Measurements from ENCODE around the gene NRXN2.

Gene NRXN2

GRCh38 chr11:64694821-64695365 is 28.1 kb downstream of the NRXN2 start:
- peak; percentile 79 for DNase-seq

DNA sequence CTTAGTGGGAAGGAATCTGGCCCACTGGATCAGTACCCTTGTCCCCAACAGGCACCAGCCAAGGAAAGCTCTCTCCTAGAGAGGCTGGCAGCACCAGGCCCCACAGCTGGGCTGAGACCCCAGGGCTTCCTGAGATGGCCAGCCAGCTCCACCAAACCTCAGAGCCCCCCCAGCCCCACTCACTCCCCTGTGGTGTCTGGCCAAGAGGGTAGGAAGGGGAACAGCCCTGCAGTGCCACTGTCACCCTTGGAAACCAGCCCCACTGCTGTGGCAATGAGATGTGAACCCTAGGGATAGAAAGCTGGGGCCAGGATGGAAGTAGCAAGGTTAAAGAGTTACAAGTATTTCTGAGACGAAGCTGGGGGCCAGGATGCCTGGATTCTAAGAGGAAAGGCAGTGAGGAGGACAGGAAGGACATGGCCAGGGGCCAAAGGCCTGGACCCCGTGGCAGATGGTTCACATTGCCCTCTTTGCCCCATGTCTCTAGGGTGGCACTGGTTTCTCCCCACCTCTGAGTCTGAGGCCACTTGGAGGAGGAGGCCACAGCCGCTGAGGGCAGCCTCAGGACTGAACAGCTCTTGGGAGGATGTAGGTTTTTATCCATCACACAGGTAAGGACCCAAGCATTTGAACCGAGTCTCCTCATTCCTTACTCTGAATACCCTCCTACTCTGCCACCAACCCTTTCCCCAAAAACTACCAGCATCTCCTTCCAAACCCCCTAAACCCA is 28.8 kb downstream of the NRXN2 start:
- no peak for DNase-seq

DNA sequence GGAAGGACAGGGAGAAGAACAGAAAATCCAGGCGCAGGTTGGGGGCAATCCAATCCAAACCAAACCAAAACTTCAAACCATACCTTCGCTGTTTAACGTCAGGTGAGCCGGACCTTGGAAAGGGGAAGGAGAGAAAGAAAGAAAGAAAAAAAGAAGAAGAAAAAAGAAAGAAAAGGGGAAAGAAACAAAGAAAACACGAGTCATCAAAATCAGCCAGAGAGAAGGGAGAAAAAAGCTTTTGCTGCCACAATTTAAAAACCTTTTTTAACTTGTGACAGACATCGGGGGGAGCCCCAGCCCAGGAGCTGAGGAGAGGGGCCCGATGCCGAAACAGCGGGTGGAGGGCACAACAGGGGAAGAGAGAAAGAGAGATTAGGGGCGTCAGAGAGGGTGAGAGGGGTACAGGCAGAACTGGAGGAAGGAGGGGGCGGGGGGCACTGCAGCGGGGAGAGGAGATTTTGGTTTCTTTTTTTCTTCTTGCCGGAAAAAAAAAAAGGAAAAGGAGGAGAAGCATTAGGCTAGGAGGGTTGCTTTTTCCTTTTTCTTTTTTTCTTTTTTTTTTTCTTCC is 30.1 kb downstream of the NRXN2 start:
- no peak for DNase-seq

DNA sequence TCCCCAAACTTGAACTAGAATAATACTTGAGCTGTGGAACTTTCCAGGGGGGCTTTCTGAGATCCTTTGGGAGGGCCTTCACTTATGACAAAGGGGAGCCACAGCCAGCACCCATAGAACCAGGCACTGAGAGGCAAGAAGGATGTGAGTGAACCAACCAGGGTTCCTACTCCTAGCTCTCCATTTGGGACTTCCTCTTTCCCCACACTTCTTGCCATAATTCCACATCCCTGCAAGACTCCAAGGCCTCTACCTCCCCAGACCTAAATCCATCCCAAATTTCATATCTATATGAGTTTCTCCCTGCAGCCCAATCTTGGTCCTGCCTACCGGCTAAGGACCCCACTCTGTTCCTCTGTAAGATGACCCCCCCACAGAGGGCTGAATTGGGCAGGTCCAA is 31.5 kb downstream of the NRXN2 start:
- DNase-seq, result no peak

- DNase-seq, result no peak
These were observed 32.8 kb downstream of the NRXN2 start for GRCh38 chr11:64690235-64690634.

GRCh38 chr11:64688534-64688982 is 34.4 kb downstream of the NRXN2 start:
- DNase-seq, result peak; percentile 91

- DNase-seq, result no peak
These were observed 35.1 kb downstream of the NRXN2 start for GRCh38 chr11:64687643-64688533.

- DNase-seq, result peak; percentile 7
These were observed 35.8 kb downstream of the NRXN2 start for GRCh38 chr11:64687204-64687603.

DNA sequence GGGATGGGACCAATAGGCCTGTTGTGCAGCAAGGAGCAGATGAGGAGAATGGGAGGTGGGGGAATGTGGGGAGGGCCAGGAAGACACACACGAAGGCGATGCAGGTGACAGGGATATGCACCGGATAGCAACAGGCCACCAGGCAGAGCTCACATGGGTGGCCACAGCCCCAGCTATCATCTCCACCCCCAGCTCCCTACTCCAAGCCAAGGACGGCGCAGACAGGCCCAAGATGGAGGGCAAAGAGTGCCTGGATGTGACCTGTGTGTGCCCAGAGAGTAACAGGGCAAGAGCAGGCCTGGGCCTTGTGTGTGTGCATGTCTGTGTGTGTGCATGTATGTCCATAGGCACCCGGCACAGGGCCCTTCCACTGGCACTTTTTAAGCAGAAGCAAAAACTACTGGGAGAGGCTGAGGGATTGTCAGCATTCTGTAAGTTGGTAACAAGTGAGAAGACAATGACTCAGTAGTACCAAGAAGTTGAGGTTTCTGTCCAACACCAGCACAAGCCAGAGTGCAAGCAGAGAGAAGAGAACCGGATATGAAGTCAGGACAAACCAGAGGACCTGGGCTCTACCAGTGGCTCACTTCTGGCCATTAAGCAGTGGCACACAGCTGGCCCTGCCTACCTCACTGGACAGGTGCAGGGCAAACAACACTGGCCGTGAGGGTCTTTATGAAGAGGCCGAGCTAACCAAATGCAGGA is 36.4 kb downstream of the NRXN2 start:
- no peak for DNase-seq

DNA sequence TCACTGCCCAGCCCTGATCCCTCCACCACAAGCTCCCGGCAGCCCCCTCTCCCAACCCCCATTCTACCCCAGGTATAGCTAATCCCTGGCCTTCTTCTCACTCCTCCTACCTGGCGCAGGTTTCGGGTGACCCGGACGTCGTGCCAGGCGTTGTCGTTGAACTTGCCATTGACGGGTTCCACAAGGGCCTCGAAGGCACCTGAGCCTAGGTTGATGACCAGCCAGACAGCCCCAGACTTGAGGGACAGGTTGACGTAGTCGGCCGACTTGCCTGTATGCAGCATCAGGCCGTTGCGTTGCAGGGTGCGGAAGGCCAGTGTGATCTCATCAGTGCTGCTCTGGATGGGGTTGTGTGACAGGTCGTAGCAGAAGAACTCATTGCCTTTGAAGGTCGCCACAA is 37.5 kb downstream of the NRXN2 start:
- no peak for DNase-seq

- no peak for DNase-seq
These were observed 38.6 kb downstream of the NRXN2 start for GRCh38 chr11:64684357-64684756.

DNA sequence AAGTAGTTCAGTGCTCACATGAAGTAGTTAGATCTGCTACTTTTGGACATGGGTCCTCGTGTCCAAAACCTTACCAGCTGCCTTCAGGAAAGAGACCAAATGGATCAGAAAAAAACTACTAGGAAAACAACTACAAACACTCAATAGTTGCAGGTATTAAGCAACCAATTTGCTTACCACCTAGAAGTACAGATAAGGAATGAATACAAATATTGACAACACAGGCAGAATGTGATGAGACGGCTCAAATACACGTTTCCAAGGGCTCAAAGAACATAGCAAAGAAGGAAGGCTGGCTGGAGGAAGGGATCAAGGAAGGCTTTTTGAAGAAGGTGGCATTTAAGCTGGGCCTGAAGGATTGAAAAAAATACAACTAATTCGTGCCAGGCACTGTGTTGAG is 41.8 kb downstream of the NRXN2 start:
- no peak for DNase-seq

DNA sequence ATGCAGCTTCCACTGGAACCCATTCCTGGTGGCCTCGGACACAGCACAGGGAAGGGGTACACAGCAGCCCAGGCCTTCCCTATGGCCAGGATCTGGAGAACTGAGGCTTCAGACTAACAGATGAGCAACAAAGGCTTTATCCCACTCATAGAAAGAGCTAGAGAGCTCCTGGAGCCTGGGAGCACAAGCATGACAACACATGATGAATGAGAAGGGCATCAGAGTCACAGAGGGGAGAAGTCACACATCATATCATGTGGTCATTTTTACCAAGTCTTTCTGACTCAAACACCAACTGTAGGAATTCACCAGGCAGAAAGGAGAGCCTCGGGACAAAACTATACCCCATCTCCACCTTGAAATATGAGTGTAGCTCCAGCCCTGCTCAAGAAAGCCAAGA is 43.2 kb downstream of the NRXN2 start:
- no peak for DNase-seq

DNA sequence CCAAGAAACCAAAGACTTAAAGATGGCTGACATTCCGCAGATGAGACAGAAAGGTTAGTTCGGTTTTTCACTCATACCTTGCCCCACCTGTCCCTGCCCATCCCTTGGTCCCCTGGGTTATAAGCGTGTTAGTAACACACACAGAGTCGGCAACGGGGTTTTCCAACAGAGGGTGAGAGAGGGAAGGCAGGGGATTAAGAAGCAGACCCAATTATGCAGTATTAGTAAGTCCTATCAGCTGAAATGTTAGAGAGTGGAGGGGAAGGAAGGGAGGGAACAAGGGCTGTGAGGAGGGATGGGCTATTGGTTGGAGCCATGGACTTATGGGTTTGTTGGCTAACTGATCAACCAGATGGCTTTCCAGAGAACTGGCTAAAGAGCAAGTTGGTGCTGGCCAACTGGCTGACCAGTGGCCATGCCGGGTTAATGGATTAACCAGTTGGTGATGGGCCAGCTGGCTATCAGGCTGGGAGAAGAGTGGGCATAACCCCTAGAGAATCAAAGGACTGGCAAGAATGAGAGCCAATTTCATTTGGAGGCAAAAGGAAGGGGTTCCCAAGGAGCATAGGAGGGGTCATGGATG is 45.5 kb downstream of the NRXN2 start:
- DNase-seq, result no peak

DNA sequence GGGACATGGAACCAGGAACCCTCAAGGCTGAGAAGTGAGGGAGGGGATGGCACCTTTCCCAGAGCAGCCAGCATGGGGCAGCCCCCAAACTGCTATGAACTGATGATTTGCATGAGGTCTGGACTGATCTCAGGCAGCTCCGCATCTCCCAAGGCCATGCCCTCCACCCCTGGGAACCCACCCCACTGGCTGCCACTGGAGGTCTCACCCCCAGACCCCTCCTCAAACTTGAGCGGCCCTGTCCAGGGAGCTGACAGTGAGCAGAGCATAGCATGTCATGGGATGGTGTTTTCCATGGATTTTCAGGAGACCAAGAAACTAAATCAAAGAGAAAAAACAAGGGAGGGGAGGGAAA is 46.8 kb downstream of the NRXN2 start:
- DNase-seq, result no peak

GRCh38 chr11:64675450-64676260 is 47.3 kb downstream of the NRXN2 start:
- peak; percentile 77 for DNase-seq

DNA sequence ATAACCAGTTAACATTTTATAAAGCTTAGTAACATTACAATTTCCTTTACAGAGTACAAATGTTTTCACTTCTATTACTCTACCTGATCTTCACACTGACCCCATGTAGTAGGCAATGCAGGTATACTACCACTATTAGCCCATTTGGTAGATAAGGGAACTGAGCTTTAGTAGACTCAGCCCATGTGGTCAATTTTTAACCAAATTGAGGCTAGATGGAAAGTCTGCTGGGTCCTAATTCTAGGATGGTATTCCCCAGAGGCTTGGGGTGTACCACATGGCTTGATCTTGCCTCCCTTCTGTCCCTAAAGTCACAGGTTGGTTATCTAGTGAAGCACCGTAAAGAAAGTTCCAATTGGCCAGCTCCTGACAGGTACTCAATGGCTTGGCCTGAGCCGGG is 48.2 kb downstream of the NRXN2 start:
- DNase-seq, result no peak

- no peak for DNase-seq
These were observed 49.7 kb downstream of the NRXN2 start for GRCh38 chr11:64673279-64673678.

DNA sequence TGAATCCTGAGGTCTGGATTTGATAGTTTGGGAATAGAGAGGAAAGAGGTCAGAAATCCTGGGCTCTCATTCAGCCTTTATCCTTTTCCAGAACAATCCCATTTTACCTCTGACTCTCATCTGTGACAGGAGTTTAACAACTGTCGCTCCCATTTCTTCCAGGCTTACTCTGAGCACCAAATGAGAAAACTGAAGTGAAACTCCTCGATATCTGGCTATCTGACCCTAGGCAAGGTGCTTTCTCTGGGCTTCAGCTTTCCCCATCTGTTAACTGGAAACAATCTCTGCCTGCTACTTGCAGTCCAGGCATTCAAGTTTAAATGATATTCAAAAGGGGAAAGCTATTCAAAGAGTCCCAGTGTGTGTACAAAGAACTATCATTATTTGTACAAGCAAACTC is 50.1 kb downstream of the NRXN2 start:
- DNase-seq, result no peak

GRCh38 chr11:64670975-64671374 is 52.0 kb downstream of the NRXN2 start:
- no peak for DNase-seq

DNA sequence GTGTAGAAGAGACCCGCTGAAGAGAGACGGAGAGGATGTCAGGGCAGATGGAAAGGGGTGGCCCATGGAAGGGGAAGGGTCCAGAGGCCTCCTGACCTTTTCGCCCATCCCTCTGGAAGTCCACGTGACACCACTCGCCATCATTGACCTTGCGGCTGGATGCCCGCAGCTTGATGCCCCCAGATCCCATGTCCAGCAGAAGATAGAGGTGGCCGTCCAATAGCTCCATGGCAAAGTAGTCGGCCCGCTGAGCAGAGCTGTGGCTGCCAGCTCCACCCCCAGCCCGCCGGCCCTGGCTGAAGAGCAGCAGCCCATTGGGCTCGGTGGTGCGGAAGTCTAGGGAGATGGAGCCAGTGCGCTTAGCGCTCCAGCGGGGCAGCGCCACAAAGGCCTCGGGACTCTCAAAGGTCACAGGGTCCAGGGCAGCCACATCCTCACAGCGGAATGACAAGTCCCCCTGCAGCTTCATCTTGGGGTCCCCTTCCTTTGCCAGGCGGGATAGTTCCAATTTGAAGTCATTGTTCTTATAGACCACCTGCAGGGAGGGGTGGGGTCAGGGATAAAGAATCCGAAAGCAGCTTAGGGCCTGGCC is 55.7 kb downstream of the NRXN2 start:
- DNase-seq, result no peak
